CD4-positive, alpha-beta T cell treated with Interleukin-4 for 1 hour (primary cell): ENCODE measurements around the gene UNC13B.

Source experiments
- DNase-seq, 2 donors: peaks; one replicate each; pipeline ENCODE4 v3.0.0-alpha.2; 2020 to 2022

UNC13B gene

DNA sequence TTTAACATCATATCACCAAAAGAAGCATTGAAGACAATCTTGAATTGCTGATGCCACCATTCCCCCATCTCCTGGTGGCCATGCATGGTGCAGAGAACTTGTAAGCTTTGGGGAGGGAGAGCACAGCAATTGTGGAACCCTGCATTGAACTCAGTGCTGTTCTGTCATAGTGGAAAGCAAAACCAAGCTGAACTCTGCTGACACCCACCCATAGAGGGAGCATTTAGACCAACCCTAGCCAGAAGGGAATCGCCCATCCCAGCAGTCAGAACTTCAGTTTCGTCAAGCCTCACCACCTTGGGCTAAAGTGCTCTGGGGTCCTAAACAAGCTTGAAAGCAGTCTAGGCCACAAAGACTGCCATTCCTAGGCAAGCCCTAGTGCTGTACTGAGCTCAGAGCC lies 290.7 kb downstream of the UNC13B start:
- DNase-seq, result no peak

GRCh38 chr9:35453786-35454185 lies 292.0 kb downstream of the UNC13B start:
- DNase-seq, result no peak
